Ishikawa (cell line): ENCODE results near the gene PALLD.

Experiments
- CEBPB ChIP-seq: IDR thresholded peaks from 2 replicates; pipeline ENCODE4 v1.6.1; 2012
- CREB1 ChIP-seq: IDR thresholded peaks from 2 replicates; pipeline ENCODE4 v1.6.1; 2012; ENCODE audit warnings: low read depth
- EGR1 ChIP-seq: IDR thresholded peaks from 2 replicates; pipeline ENCODE4 v1.6.1; 2012
- EP300 ChIP-seq: IDR thresholded peaks from 2 replicates; pipeline ENCODE4 v1.6.1; 2012; ENCODE audit warnings: borderline replicate concordance
- RAD21 ChIP-seq: IDR thresholded peaks from 2 replicates; pipeline ENCODE4 v1.6.1; 2012; ENCODE audit warnings: low read depth
- TAF1 ChIP-seq: IDR thresholded peaks from 2 replicates; pipeline ENCODE4 v1.6.1; 2012; ENCODE audit warnings: low read depth, mild to moderate bottlenecking
- YY1 ChIP-seq: IDR thresholded peaks from 2 replicates; pipeline ENCODE4 v1.6.1; 2012; ENCODE audit warnings: low read depth
- TF ChIP-seq, protein P1 (sequence below): IDR thresholded peaks from 2 replicates; pipeline ENCODE4 v1.6.1; 2012
- TF ChIP-seq, protein P2 (sequence below): IDR thresholded peaks from 2 replicates; pipeline ENCODE4 v1.6.1; 2012
- TF ChIP-seq, protein P3 (sequence below): IDR thresholded peaks from 2 replicates; pipeline ENCODE4 v1.6.1; 2012; ENCODE audit warnings: low read depth, mild to moderate bottlenecking

DNA sequence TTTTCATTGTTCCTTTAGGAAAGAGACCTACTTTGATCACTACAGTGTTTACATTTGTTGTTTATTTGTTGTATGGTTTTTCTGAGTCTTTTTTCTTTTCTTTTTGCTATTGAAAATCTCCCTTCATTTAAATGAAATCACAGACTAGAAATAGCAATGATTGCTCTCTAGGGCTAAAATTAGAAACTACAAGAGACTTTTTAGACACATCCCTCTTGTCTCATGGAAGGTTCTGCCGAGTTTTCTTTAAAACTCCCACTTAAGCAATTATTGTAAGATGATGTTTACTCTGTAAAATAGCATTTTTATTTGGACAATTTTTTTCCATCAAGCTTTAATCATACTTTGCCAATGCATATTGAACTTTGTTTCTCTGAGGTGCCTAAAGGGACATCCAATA is 136.6 kb downstream of the PALLD start:
- TF ChIP-seq YY1 (no peak), EP300 (no peak), TAF1 (no peak), CREB1 (no peak), RAD21 (no peak), CEBPB (no peak), EGR1 (no peak)
- TF ChIP-seq, protein P1, sequence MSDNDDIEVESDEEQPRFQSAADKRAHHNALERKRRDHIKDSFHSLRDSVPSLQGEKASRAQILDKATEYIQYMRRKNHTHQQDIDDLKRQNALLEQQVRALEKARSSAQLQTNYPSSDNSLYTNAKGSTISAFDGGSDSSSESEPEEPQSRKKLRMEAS: no peak
- TF ChIP-seq, protein P2, sequence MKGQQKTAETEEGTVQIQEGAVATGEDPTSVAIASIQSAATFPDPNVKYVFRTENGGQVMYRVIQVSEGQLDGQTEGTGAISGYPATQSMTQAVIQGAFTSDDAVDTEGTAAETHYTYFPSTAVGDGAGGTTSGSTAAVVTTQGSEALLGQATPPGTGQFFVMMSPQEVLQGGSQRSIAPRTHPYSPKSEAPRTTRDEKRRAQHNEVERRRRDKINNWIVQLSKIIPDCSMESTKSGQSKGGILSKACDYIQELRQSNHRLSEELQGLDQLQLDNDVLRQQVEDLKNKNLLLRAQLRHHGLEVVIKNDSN: no peak
- TF ChIP-seq, protein P3, sequence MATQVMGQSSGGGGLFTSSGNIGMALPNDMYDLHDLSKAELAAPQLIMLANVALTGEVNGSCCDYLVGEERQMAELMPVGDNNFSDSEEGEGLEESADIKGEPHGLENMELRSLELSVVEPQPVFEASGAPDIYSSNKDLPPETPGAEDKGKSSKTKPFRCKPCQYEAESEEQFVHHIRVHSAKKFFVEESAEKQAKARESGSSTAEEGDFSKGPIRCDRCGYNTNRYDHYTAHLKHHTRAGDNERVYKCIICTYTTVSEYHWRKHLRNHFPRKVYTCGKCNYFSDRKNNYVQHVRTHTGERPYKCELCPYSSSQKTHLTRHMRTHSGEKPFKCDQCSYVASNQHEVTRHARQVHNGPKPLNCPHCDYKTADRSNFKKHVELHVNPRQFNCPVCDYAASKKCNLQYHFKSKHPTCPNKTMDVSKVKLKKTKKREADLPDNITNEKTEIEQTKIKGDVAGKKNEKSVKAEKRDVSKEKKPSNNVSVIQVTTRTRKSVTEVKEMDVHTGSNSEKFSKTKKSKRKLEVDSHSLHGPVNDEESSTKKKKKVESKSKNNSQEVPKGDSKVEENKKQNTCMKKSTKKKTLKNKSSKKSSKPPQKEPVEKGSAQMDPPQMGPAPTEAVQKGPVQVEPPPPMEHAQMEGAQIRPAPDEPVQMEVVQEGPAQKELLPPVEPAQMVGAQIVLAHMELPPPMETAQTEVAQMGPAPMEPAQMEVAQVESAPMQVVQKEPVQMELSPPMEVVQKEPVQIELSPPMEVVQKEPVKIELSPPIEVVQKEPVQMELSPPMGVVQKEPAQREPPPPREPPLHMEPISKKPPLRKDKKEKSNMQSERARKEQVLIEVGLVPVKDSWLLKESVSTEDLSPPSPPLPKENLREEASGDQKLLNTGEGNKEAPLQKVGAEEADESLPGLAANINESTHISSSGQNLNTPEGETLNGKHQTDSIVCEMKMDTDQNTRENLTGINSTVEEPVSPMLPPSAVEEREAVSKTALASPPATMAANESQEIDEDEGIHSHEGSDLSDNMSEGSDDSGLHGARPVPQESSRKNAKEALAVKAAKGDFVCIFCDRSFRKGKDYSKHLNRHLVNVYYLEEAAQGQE: no peak
